Measurements from ENCODE around the gene MKLN1.

GRCh38 chr7:131372554-131372953 lies 44.9 kb downstream of the MKLN1 start:
- TF ChIP-seq POLR2A (IDR thresholded peaks at IDR 0.05), result no peak
- TF ChIP-seq CTCF (IDR thresholded peaks at IDR 0.05), result no peak
